B cell (primary cell): ENCODE data around the gene PICK1. TPM values are rescaled to one million over a fixed set of nuclear protein-coding genes. Genes with fewer than 3 reads are reported as not detected.

Experiments
- ATAC-seq: fragments of 200-7000 bp; cut with Tn5 transposase; one replicate; pipeline ENCODE4 v1.10.0; 2021; ENCODE audit warnings: low read depth, mild to moderate bottlenecking, moderate number of reproducible peaks, moderate library complexity
- CTCF ChIA-PET: fragments of 350-600 bp; sonication (Branson Sonifier 250); formaldehyde crosslinking; loops from one replicate; lab custom pipeline; 2021; ENCODE audit warnings: antibody characterized with exemption, inconsistent platforms; lab: Charles Lee
- POLR2A ChIA-PET: fragments of 350-600 bp; sonication (Branson Sonifier 250); formaldehyde crosslinking; loops from one replicate; lab custom pipeline; 2021; ENCODE audit warnings: antibody characterized with exemption; lab: Charles Lee
- DNase-seq: peaks from one replicate; pipeline ENCODE4 v3.0.0; 2013
- H2AFZ ChIP-seq: 2 replicates; pipeline ENCODE4 v1.6.1; 2012; ENCODE audit warnings: mild to moderate bottlenecking, low read depth, low read length; ENCODE audit not compliant: insufficient read depth, poor library complexity, severe bottlenecking
- H3K27ac ChIP-seq, 2 donors: 1 replicate in 1 of 2; 2 replicates in 1 of 2; pipeline ENCODE4 v1.5.1; 2012 to 2013; ENCODE audit warnings: low read length in 2 of 2, mild to moderate bottlenecking in 2 of 2, moderate library complexity in 1 of 2
- H3K27me3 ChIP-seq, 4 experiments: fragments of 200-600 bp in 1 of 4; sonication (generic) in 1 of 4; replicated peaks in 1 of 4; 1 replicate in 2 of 4; 2 replicates in 2 of 4; pipeline versions ENCODE4 v1.6.1 to v1.7.0; 2013 to 2016; ENCODE audit warnings: low read length in 3 of 4, mild to moderate bottlenecking in 2 of 4, mixed read lengths in 1 of 4, moderate library complexity in 1 of 4; ENCODE audit not compliant: insufficient read depth in 4 of 4, control insufficient read depth in 3 of 4; ENCODE audit errors: control extremely low read depth in 1 of 4
- H3K36me3 ChIP-seq, 2 experiments: replicated peaks in 1 of 2; 1 replicate in 1 of 2; 2 replicates in 1 of 2; pipeline versions ENCODE4 v1.6.1 to v1.7.1; 2013; ENCODE audit warnings: low read length in 1 of 2; ENCODE audit not compliant: insufficient read depth in 2 of 2, control insufficient read depth in 1 of 2; ENCODE audit errors: control extremely low read depth in 1 of 2, extremely low read depth in 1 of 2
- H3K4me1 ChIP-seq, 2 donors: fragments of 200-600 bp in 1 of 2; sonication (generic) in 1 of 2; 1 replicate in 1 of 2; 2 replicates in 1 of 2; pipeline versions ENCODE4 v1.5.1 to v1.6.1; 2013 to 2017; ENCODE audit warnings: low read length in 2 of 2; ENCODE audit not compliant: control insufficient read depth in 2 of 2, insufficient read depth in 2 of 2
- H3K4me2 ChIP-seq: replicated peaks from 2 replicates; pipeline ENCODE3; 2012; ENCODE audit warnings: mild to moderate bottlenecking, low read depth, low read length; ENCODE audit not compliant: poor library complexity, severe bottlenecking
- H3K4me3 ChIP-seq, 5 experiments: fragments of 200-600 bp in 1 of 5; sonication (generic) in 1 of 5; 1 replicate in 3 of 5; 2 replicates in 2 of 5; pipeline versions ENCODE4 v1.5.1 to v1.7.0; 2011 to 2016; ENCODE audit warnings: low read length in 4 of 5, mild to moderate bottlenecking in 4 of 5, low read depth in 2 of 5, control low read depth in 1 of 5, moderate library complexity in 1 of 5; ENCODE audit not compliant: insufficient read depth in 1 of 5; ENCODE audit errors: control extremely low read depth in 1 of 5, extremely low read depth in 1 of 5
- H3K79me2 ChIP-seq: fragments of 200-600 bp; sonication (generic); one replicate; pipeline ENCODE4 v1.6.0; 2016; ENCODE audit warnings: low read length; ENCODE audit not compliant: control insufficient read depth, insufficient read depth
- H3K9ac ChIP-seq: fragments of 200-600 bp; sonication (generic); 2 replicates; pipeline ENCODE4 v1.6.1; 2017; ENCODE audit warnings: mild to moderate bottlenecking, low read length, moderate library complexity
- H3K9me3 ChIP-seq, 3 donors: one replicate each; pipeline versions ENCODE4 v1.6.1 to v1.7.1; 2013; ENCODE audit warnings: low read length in 2 of 3; ENCODE audit not compliant: control insufficient read depth in 2 of 3, insufficient read depth in 1 of 3; ENCODE audit errors: control extremely low read depth in 1 of 3
- H4K20me1 ChIP-seq: 2 replicates; pipeline ENCODE4 v1.6.0; 2012; ENCODE audit warnings: mild to moderate bottlenecking, low read length; ENCODE audit not compliant: insufficient read depth, control insufficient read depth, poor library complexity, severe bottlenecking
- H3K27ac Mint-ChIP-seq: one replicate; pipeline ENCODE4 v1.8.0; 2021; ENCODE audit warnings: mixed read lengths
- H3K27me3 Mint-ChIP-seq: one replicate; pipeline ENCODE4 v1.8.0; 2021; ENCODE audit warnings: mixed read lengths
- H3K4me1 Mint-ChIP-seq: one replicate; pipeline ENCODE4 v1.8.0; 2021; ENCODE audit warnings: mixed read lengths
- H3K4me3 Mint-ChIP-seq: one replicate; pipeline ENCODE4 v1.8.0; 2021; ENCODE audit warnings: mixed read lengths
- H3K9me3 Mint-ChIP-seq: one replicate; pipeline ENCODE4 v1.8.0; 2022; ENCODE audit warnings: mixed read lengths; ENCODE audit not compliant: insufficient read depth
- CTCF ChIP-seq: fragments of 200-600 bp; IDR thresholded peaks from one replicate; pipeline ENCODE4 v1.8.0; 2022; ENCODE audit warnings: antibody characterized with exemption, mild to moderate bottlenecking
- EZH2 ChIP-seq: IDR thresholded peaks from 2 replicates; pipeline ENCODE4 v1.6.1; 2012; ENCODE audit warnings: borderline replicate concordance, low read depth, mild to moderate bottlenecking, moderate library complexity, low read length; ENCODE audit not compliant: insufficient read depth, poor library complexity, severe bottlenecking
- WGBS: methylation state at CpG from one replicate; pipeline ENCODE4 v1.1.5; 2013; ENCODE audit warnings: missing lambda C conversion rate; ENCODE audit not compliant: insufficient coverage; 5-methylcytosine and 5-hydroxymethylcytosine counted together
- intact Hi-C: fragments of 100-400 bp; cut with micrococcal nuclease; formaldehyde crosslinking; loops from one replicate; pipeline ENCODE4 v1.10.0; 2022
- polyA plus RNA-seq: library from polyadenylated mRNA; depleted of rRNA; stranded (reverse); fragments of >200 nt; gene quantifications from 2 replicates; pipeline ENCODE4 v1.2.3, GENCODE V29; 2012
- total RNA-seq, 2 donors: library from RNA; stranded (reverse); fragments of 120-200 nt in 1 of 2; gene quantifications; 1 replicate in 1 of 2; 2 replicates in 1 of 2; pipeline versions ENCODE4 v1.2.3 to v1.2.4, GENCODE V29; 2013 to 2022

The PICK1 gene
- total and polyA plus RNA-seq, 2 donors (not counting 1 experiment from before 2014, with no cell fraction given), result 34.2 to 37.4 TPM

- H3K9ac ChIP-seq, result no peak overlapping the region
- intact Hi-C loops, result no loop called here
- Mint-ChIP-seq H3K9me3 (no peaks in the 10 kb centered on the region), H3K27ac (no peak overlapping the region), H3K4me1 (peaks cover 5% of the 10 kb centered on the region), H3K4me3 (no peak overlapping the region), H3K27me3 (peaks cover 10% of the 10 kb centered on the region)
- no peaks in the 10 kb centered on the region for H4K20me1 ChIP-seq
- 91% methylated on average over 12 of the region's 12 CpGs for WGBS
- ATAC-seq, result no peak
- H3K4me3 ChIP-seq, result no peak overlapping the region
- H3K79me2 ChIP-seq, result no peaks in the 10 kb centered on the region
- H3K27me3 ChIP-seq, result peaks cover 0 to 15% (median 9%) of the 10 kb centered on the region in 4 experiments
- no peaks in the 10 kb centered on the region for H3K9me3 ChIP-seq
- peaks cover 0 to 23% of the 10 kb centered on the region in 2 experiments for H3K36me3 ChIP-seq
- H2AFZ ChIP-seq, result no peak overlapping the region
- H3K4me1 ChIP-seq, result peaks cover 7 to 10% of the 10 kb centered on the region in 2 donors
- H3K27ac ChIP-seq, result no peak overlapping the region
- ChIA-PET POLR2A (no interaction called here), CTCF (no interaction called here)
- DNase-seq, result no peak
- TF ChIP-seq CTCF (no peak), EZH2 (no peak)
- no peak overlapping the region for H3K4me2 ChIP-seq
These were observed 19.9 kb downstream of the PICK1 start for GRCh38 chr22:38077096-38077495.

- H3K79me2 ChIP-seq, result no peaks in the 10 kb centered on the region
These were observed 20.4 kb downstream of the PICK1 start for GRCh38 chr22:38077595-38077994.

More at GRCh38 chr22:38077595-38077994, 20.4 kb downstream of the PICK1 start:
- H3K4me1 ChIP-seq, result peaks cover 12 to 15% of the 10 kb centered on the region in 2 donors
- Mint-ChIP-seq H3K4me1 (peaks cover 5% of the 10 kb centered on the region), H3K27me3 (peaks cover 10% of the 10 kb centered on the region), H3K27ac (no peak overlapping the region), H3K9me3 (no peaks in the 10 kb centered on the region), H3K4me3 (no peak overlapping the region)
- H4K20me1 ChIP-seq, result no peaks in the 10 kb centered on the region
- H3K27ac ChIP-seq, result no peak overlapping the region
- H2AFZ ChIP-seq, result no peak overlapping the region
- intact Hi-C loops, result no loop called here
- ATAC-seq (no peak), DNase-seq (no peak)
- ChIA-PET POLR2A (no interaction called here), CTCF (no interaction called here)
- 92% methylated on average over 14 of the region's 14 CpGs for WGBS
- peaks cover 0 to 18% of the 10 kb centered on the region in 2 experiments for H3K36me3 ChIP-seq
- no peak overlapping the region for H3K4me2 ChIP-seq
- H3K4me3 ChIP-seq, result no peak overlapping the region
- H3K9me3 ChIP-seq, result no peaks in the 10 kb centered on the region
- peaks cover 0 to 20% (median 12%) of the 10 kb centered on the region in 4 experiments for H3K27me3 ChIP-seq
- TF ChIP-seq CTCF (no peak), EZH2 (no peak)
- no peak overlapping the region for H3K9ac ChIP-seq
